GM10266 (cell line): ENCODE measurements around the gene UFC1.

Source experiments
- DNase-seq: peaks from one replicate; pipeline ENCODE4 v3.0.0; 2012; ENCODE audit errors: extremely low spot score
- CTCF ChIP-seq: IDR thresholded peaks from 2 replicates; pipeline ENCODE4 v1.5.1; 2012; ENCODE audit warnings: mild to moderate bottlenecking, low read depth; ENCODE audit not compliant: control insufficient read depth, insufficient read depth; ENCODE audit errors: missing control alignments

The UFC1 gene

GRCh38 chr1:161138431-161138830 is 15.3 kb upstream of the UFC1 start:
- no peak for DNase-seq
- TF ChIP-seq CTCF: no peak

- DNase-seq: peak; percentile 68
- peak; percentile 25 for TF ChIP-seq CTCF
Observed at GRCh38 chr1:161139766-161140165, 14.0 kb upstream of the UFC1 start.

- DNase-seq: no peak
- TF ChIP-seq CTCF: no peak
Observed at GRCh38 chr1:161140755-161141400, 12.9 kb upstream of the UFC1 start.

GRCh38 chr1:161145832-161146231 is 7.9 kb upstream of the UFC1 start:
- TF ChIP-seq CTCF: no peak
- DNase-seq: no peak

GRCh38 chr1:161153176-161153575 is 602 bp upstream of the UFC1 start:
- no peak for DNase-seq
- no peak for TF ChIP-seq CTCF

GRCh38 chr1:161157867-161158266 is 4.1 kb downstream of the UFC1 start:
- no peak for TF ChIP-seq CTCF
- DNase-seq: no peak

- DNase-seq: no peak
- no peak for TF ChIP-seq CTCF
Observed at GRCh38 chr1:161158316-161159010, 4.7 kb downstream of the UFC1 start.
